Transverse colon (tissue), 4 donors: ENCODE results near the gene MICB. TPM values are rescaled to one million over a fixed set of nuclear protein-coding genes. Genes with fewer than 3 reads are reported as not detected.
"Not testable (repeated sequence)": the region's sequence is repeated elsewhere in the genome, so short reads cannot be mapped to it uniquely, and the experiment has no call there.

Experiments
- DNase-seq: peaks from one replicate; pipeline ENCODE4 v3.0.0-alpha.2; 2019
- H3K27ac ChIP-seq, 4 donors: fragments of 200-600 bp; sonication (generic); 2 replicates each; pipeline ENCODE4 v1.5.1; 2016 to 2018; ENCODE audit warnings: inconsistent platforms in 4 of 4
- H3K27me3 ChIP-seq: fragments of 200-600 bp; sonication (generic); 2 replicates; pipeline ENCODE4 v1.5.1; 2017; ENCODE audit warnings: inconsistent platforms
- H3K36me3 ChIP-seq, 4 donors: fragments of 200-600 bp; sonication (generic); 2 replicates each; pipeline ENCODE4 v1.5.1; 2017 to 2019; ENCODE audit warnings: inconsistent platforms in 4 of 4
- H3K4me1 ChIP-seq, 4 donors: fragments of 200-600 bp; sonication (generic); 2 replicates each; pipeline ENCODE4 v1.5.1; 2017 to 2020; ENCODE audit warnings: inconsistent platforms in 4 of 4
- H3K4me3 ChIP-seq, 4 donors: fragments of 200-600 bp; sonication (generic); 1 replicate in 1 of 4; 2 replicates in 3 of 4; pipeline versions ENCODE4 v1.5.1 to v1.6.1; 2017 to 2019; ENCODE audit warnings: inconsistent platforms in 4 of 4
- H3K9me3 ChIP-seq, 2 donors: fragments of 200-600 bp; sonication (generic); 2 replicates each; pipeline ENCODE4 v1.5.1; 2017 to 2019; ENCODE audit warnings: inconsistent platforms in 2 of 2
- CTCF ChIP-seq, 5 experiments: fragments of 200-600 bp in 3 of 5; fragments of 450-650 bp in 2 of 5; sonication (generic) in 3 of 5; IDR thresholded peaks; 1 replicate in 2 of 5; 2 replicates in 3 of 5; pipeline ENCODE4 v1.5.1; 2016 to 2017; ENCODE audit warnings: antibody characterized with exemption in 5 of 5, inconsistent platforms in 3 of 5, mild to moderate bottlenecking in 2 of 5, moderate library complexity in 1 of 5
- EP300 ChIP-seq: sonication (generic); formaldehyde crosslinking; IDR thresholded peaks from one replicate; pipeline ENCODE4 v1.6.1; 2017; ENCODE audit warnings: antibody characterized with exemption, low read depth
- POLR2A ChIP-seq: fragments of 450-650 bp; IDR thresholded peaks from one replicate; pipeline ENCODE4 v1.6.1; 2016; ENCODE audit warnings: antibody characterized with exemption, mild to moderate bottlenecking, moderate library complexity
- POLR2AphosphoS5 ChIP-seq, 3 donors: sonication (generic); formaldehyde crosslinking; IDR thresholded peaks; one replicate each; pipeline ENCODE4 v1.6.1; 2016; ENCODE audit warnings: antibody characterized with exemption in 3 of 3
- WGBS, 2 donors: methylation state at CpG; one replicate each; pipeline ENCODE4 v1.1.5; 2018; ENCODE audit warnings: low coverage in 1 of 2; 5-methylcytosine and 5-hydroxymethylcytosine counted together
- in situ Hi-C, 4 donors: fragments of 200-750 bp; cut with MboI; loops; one replicate each; pipeline versions ENCODE4 v1.15.0 to v1.15.1; 2017; ENCODE audit warnings: low sequenced_read_pairs in 3 of 4, low pct_ligation_motif_present in 1 of 4, low pct_unique_long_range_greater_than_20kb in 1 of 4
- intact Hi-C: fragments of 100-400 bp; cut with DNase I; formaldehyde crosslinking; loops from one replicate; pipeline ENCODE4 v1.15.1; 2023; ENCODE audit warnings: low total_unique reads
- total RNA-seq, 4 donors: library from RNA; depleted of rRNA; stranded (reverse); fragments of >200 nt; gene quantifications; one replicate each; pipeline ENCODE4 v1.1.0, GENCODE V29; 2016

Gene MICB
- total RNA-seq, 4 donors from 2014 or later = 1.4 to 9.7 (median 4.0) TPM

- H3K36me3 ChIP-seq = no peaks in the 10 kb centered on the region
- peaks cover 0 to 28% (median 3%) of the 10 kb centered on the region in 4 donors for H3K4me1 ChIP-seq
- intact Hi-C loops (no loop called here), in situ Hi-C loops (loop anchor here in 2 of 4 donors (5.0 kb wide), 2 partner anchors 97 to 102 kb away; no protein-coding TSS in a partner anchor)
- peak; percentile 61 for DNase-seq
- TF ChIP-seq POLR2A (no peak), POLR2AphosphoS5 (IDR thresholded peaks at IDR 0.05) (no peak), CTCF (IDR thresholded peaks at IDR 0.05) (no peak), EP300 (no peak)
- no peaks in the 10 kb centered on the region for H3K27me3 ChIP-seq
- peak overlapping the region in 3 of 4 donors; percentile 53 to 75 (median 55) for H3K27ac ChIP-seq
- H3K9me3 ChIP-seq = no peaks in the 10 kb centered on the region
- 38 to 47% methylated on average over 3 to 4 of the region's 4 CpGs for WGBS, 2 donors
- no peak overlapping the region for H3K4me3 ChIP-seq
Measured at GRCh38 chr6:31489086-31489485, 8.9 kb upstream of the MICB start.

- DNase-seq = no peak
- in situ Hi-C loops (loop anchor here in 1 of 4 donors (10.0 kb wide), 1 partner anchor 55 kb away; the partner anchor contains the start of genes ATP6V1G2, DDX39B and NFKBIL1), intact Hi-C loops (no loop called here)
- Histone ChIP-seq H3K36me3 (no peaks in the 10 kb centered on the region), H3K9me3 (no peaks in the 10 kb centered on the region), H3K27me3 (no peaks in the 10 kb centered on the region), H3K27ac (peak overlapping the region in 1 of 4 donors; percentile 75), H3K4me3 (no peak overlapping the region), H3K4me1 (peaks cover 0 to 35% (median 8%) of the 10 kb centered on the region in 4 donors)
- no peak for TF ChIP-seq CTCF (IDR thresholded peaks at IDR 0.05)
- no peak for TF ChIP-seq EP300
- no peak for TF ChIP-seq POLR2AphosphoS5 (IDR thresholded peaks at IDR 0.05)
- no peak for TF ChIP-seq POLR2A
- 74 to 82% methylated on average over 6 to 16 of the region's 16 CpGs for WGBS, 2 donors
Measured at GRCh38 chr6:31490115-31490873, 7.7 kb upstream of the MICB start.

GRCh38 chr6:31493550-31493874, 4.4 kb upstream of the MICB start:
- DNase-seq, H3K27me3 ChIP-seq, H3K36me3 ChIP-seq, H3K9me3 ChIP-seq, intact Hi-C loops: not testable (repeated sequence)
- peaks cover 0 to 62% (median 15%) of the 10 kb centered on the region in 4 donors for H3K4me1 ChIP-seq
- H3K4me3 ChIP-seq = peak overlapping the region in 2 of 4 donors; percentile 48 to 55
- WGBS, 2 donors = 1 to 6% methylated on average over 2 of the region's 2 CpGs
- in situ Hi-C loops = loop anchor here in 1 of 4 donors (10.0 kb wide), 1 partner anchor 51 kb away; the partner anchor contains the start of genes ATP6V1G2, DDX39B and NFKBIL1
- peak overlapping the region in 1 of 4 donors; percentile 88 for H3K27ac ChIP-seq

GRCh38 chr6:31493875-31494694, 3.9 kb upstream of the MICB start:
- no peak for TF ChIP-seq EP300
- TF ChIP-seq CTCF (IDR thresholded peaks at IDR 0.05) = peak; percentile 74 to 90 (median 78)
- peak; percentile 60 for TF ChIP-seq POLR2A
- TF ChIP-seq POLR2AphosphoS5 (IDR thresholded peaks at IDR 0.05) = peak; percentile 13 to 82 (median 48)
- Histone ChIP-seq H3K4me1 (peaks cover 0 to 67% (median 17%) of the 10 kb centered on the region in 4 donors), H3K36me3 (no peaks in the 10 kb centered on the region), H3K27ac (peak overlapping the region; percentile 79 to 88 (median 84)), H3K9me3 (no peaks in the 10 kb centered on the region), H3K27me3 (peaks cover 4% of the 10 kb centered on the region), H3K4me3 (peak overlapping the region; percentile 42 to 63 (median 52))
- in situ Hi-C loops (loop anchor here in 1 of 4 donors (10.0 kb wide), 1 partner anchor 51 kb away; the partner anchor contains the start of genes ATP6V1G2, DDX39B and NFKBIL1), intact Hi-C loops (no loop called here)
- peak; percentile 89 for DNase-seq
- 0% methylated on average over 2 to 46 of the region's 58 CpGs for WGBS, 2 donors
